Measurements from ENCODE around the gene OR9G1. TPM values are rescaled to one million over a fixed set of nuclear protein-coding genes. Genes with fewer than 3 reads are reported as not detected.

Gene OR9G1
- total and polyA plus RNA-seq, 2 donors from 2014 or later = not detected

DNA sequence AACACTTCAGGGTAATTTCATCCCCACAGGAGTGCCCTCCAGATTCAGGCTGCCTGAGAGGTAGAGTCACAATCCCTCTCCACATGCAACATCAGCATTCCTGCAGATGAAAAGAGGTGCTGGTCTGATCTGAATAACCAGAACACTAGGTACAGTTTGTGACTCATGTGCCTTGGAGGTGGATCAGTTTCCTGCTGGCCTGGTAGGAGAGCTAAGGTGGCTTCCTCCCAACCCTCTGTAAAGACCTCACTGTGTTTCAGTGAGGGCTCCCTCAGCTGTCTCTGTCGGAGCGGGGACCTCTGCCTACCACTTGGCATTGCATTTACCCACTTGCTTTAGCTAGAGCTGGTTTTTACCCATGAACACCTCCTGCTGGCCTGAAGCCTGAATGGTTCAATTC, 7.6 kb downstream of the OR9G1 start:
- Histone ChIP-seq H3K36me3 (ENCODE audit: control insufficient read depth in 2 of 3, insufficient read depth in 3 of 3, low read length in 3 of 3) (no peaks in the 10 kb centered on the region), H3K9ac (ENCODE audit: low read length in 3 of 3) (no peak overlapping the region), H3K9me3 (ENCODE audit: control insufficient read depth in 2 of 3, insufficient read depth in 1 of 3, low read length in 3 of 3) (peaks cover 0 to 3% (median 0%) of the 10 kb centered on the region in 3 donors), H3K27ac (ENCODE audit: low read depth in 2 of 2, low read length in 2 of 2) (no peak overlapping the region), H3K4me3 (ENCODE audit: low read length in 3 of 3) (no peak overlapping the region), H3K27me3 (ENCODE audit: control insufficient read depth, insufficient read depth, low read length) (no peaks in the 10 kb centered on the region), H3K4me1 (ENCODE audit: control insufficient read depth in 2 of 3, insufficient read depth in 2 of 3, low read depth in 1 of 3, low read length in 3 of 3) (no peaks in the 10 kb centered on the region)
- DNase-seq (no peak), FAIRE-seq (no peak)
- intact Hi-C loops (cut with DNase I) = no loop called here
- TF ChIP-seq, protein P1, sequence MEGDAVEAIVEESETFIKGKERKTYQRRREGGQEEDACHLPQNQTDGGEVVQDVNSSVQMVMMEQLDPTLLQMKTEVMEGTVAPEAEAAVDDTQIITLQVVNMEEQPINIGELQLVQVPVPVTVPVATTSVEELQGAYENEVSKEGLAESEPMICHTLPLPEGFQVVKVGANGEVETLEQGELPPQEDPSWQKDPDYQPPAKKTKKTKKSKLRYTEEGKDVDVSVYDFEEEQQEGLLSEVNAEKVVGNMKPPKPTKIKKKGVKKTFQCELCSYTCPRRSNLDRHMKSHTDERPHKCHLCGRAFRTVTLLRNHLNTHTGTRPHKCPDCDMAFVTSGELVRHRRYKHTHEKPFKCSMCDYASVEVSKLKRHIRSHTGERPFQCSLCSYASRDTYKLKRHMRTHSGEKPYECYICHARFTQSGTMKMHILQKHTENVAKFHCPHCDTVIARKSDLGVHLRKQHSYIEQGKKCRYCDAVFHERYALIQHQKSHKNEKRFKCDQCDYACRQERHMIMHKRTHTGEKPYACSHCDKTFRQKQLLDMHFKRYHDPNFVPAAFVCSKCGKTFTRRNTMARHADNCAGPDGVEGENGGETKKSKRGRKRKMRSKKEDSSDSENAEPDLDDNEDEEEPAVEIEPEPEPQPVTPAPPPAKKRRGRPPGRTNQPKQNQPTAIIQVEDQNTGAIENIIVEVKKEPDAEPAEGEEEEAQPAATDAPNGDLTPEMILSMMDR (IDR thresholded peaks at IDR 0.05; ENCODE audit: borderline replicate concordance, extremely low read depth, insufficient read depth) = no peak

- H3K4me3 ChIP-seq (ENCODE audit: low read length in 3 of 3) = no peak overlapping the region
- H3K9me3 ChIP-seq (ENCODE audit: control insufficient read depth in 2 of 3, insufficient read depth in 1 of 3, low read length in 3 of 3) = no peaks in the 10 kb centered on the region
- H3K27me3 ChIP-seq (ENCODE audit: control insufficient read depth, insufficient read depth, low read length) = no peaks in the 10 kb centered on the region
- intact Hi-C loops (cut with DNase I) = no loop called here
- no peak overlapping the region for H3K9ac ChIP-seq (ENCODE audit: low read length in 3 of 3)
- TF ChIP-seq, protein P1 (IDR thresholded peaks at IDR 0.05; ENCODE audit: borderline replicate concordance, extremely low read depth, insufficient read depth) = no peak
- no peaks in the 10 kb centered on the region for H3K4me1 ChIP-seq (ENCODE audit: control insufficient read depth in 2 of 3, insufficient read depth in 2 of 3, low read depth in 1 of 3, low read length in 3 of 3)
- no peak overlapping the region for H3K27ac ChIP-seq (ENCODE audit: low read depth in 2 of 2, low read length in 2 of 2)
- H3K36me3 ChIP-seq (ENCODE audit: control insufficient read depth in 2 of 3, insufficient read depth in 3 of 3, low read length in 3 of 3) = no peaks in the 10 kb centered on the region
- no peak for DNase-seq
- no peak for FAIRE-seq
Observed at GRCh38 chr11:56714206-56714605, 15.3 kb downstream of the OR9G1 start.

- no peaks in the 10 kb centered on the region for H3K27me3 ChIP-seq (ENCODE audit: control insufficient read depth, insufficient read depth, low read length)
- no peak for DNase-seq
- no peak for FAIRE-seq
- intact Hi-C loops (cut with DNase I) = no loop called here
- H3K36me3 ChIP-seq (ENCODE audit: control insufficient read depth in 2 of 3, insufficient read depth in 3 of 3, low read length in 3 of 3) = no peaks in the 10 kb centered on the region
- H3K4me3 ChIP-seq (ENCODE audit: low read length in 3 of 3) = no peak overlapping the region
- no peak overlapping the region for H3K27ac ChIP-seq (ENCODE audit: low read depth in 2 of 2, low read length in 2 of 2)
- no peaks in the 10 kb centered on the region for H3K4me1 ChIP-seq (ENCODE audit: control insufficient read depth in 2 of 3, insufficient read depth in 2 of 3, low read depth in 1 of 3, low read length in 3 of 3)
- H3K9me3 ChIP-seq (ENCODE audit: control insufficient read depth in 2 of 3, insufficient read depth in 1 of 3, low read length in 3 of 3) = no peaks in the 10 kb centered on the region
- H3K9ac ChIP-seq (ENCODE audit: low read length in 3 of 3) = no peak overlapping the region
- TF ChIP-seq, protein P1 (IDR thresholded peaks at IDR 0.05; ENCODE audit: borderline replicate concordance, extremely low read depth, insufficient read depth) = no peak
Observed at GRCh38 chr11:56716379-56716854, 17.5 kb downstream of the OR9G1 start.

DNA sequence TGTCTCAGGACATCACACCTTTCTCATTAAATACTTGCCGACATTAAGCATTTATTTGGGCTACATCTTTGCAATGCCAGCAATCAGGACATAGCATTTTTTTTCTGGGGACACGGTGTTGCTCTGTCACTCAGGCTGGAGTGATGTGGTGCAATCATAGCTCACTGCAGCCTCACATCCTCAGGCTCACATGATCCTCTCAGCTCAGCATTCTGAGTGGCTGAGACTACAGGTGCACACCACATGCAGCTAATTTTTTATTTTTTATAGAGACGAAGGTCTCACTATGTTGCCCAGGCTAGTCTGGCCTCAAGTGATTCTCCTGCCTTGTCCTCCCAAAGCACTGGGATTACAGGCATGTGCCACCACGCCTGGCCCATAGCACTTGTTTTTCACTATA, 21.6 kb downstream of the OR9G1 start:
- H3K27ac ChIP-seq (ENCODE audit: low read depth in 2 of 2, low read length in 2 of 2) = no peak overlapping the region
- FAIRE-seq (no peak), DNase-seq (no peak)
- intact Hi-C loops (cut with DNase I) = no loop called here
- no peaks in the 10 kb centered on the region for H3K4me1 ChIP-seq (ENCODE audit: control insufficient read depth in 2 of 3, insufficient read depth in 2 of 3, low read depth in 1 of 3, low read length in 3 of 3)
- TF ChIP-seq, protein P1 (IDR thresholded peaks at IDR 0.05; ENCODE audit: borderline replicate concordance, extremely low read depth, insufficient read depth) = no peak
- H3K36me3 ChIP-seq (ENCODE audit: control insufficient read depth in 2 of 3, insufficient read depth in 3 of 3, low read length in 3 of 3) = no peaks in the 10 kb centered on the region
- H3K4me3 ChIP-seq (ENCODE audit: low read length in 3 of 3) = no peak overlapping the region
- no peak overlapping the region for H3K9ac ChIP-seq (ENCODE audit: low read length in 3 of 3)
- H3K27me3 ChIP-seq (ENCODE audit: control insufficient read depth, insufficient read depth, low read length) = no peaks in the 10 kb centered on the region
- H3K9me3 ChIP-seq (ENCODE audit: control insufficient read depth in 2 of 3, insufficient read depth in 1 of 3, low read length in 3 of 3) = no peaks in the 10 kb centered on the region

All from kidney (tissue), 14 donors.